BJ (cell line): ENCODE measurements around the gene RNF144B. TPM values are rescaled to one million over a fixed set of nuclear protein-coding genes. Genes with fewer than 3 reads are reported as not detected.
"Not testable (repeated sequence)": the region's sequence is repeated elsewhere in the genome, so short reads cannot be mapped to it uniquely, and the experiment has no call there.

Experiments
- CTCF ChIA-PET: fragments of 350-600 bp; formaldehyde crosslinking; extraction: SDS; loops from one replicate; lab custom pipeline; 2021; ENCODE audit warnings: antibody characterized with exemption, inconsistent platforms; lab: Yijun Ruan, JAX
- POLR2A ChIA-PET: fragments of 300-600 bp; sonication (Branson Sonifier 250); formaldehyde crosslinking; extraction: SDS; loops from one replicate; lab custom pipeline; 2021; ENCODE audit warnings: antibody characterized with exemption; lab: Charles Lee
- DNase-seq: peaks from one replicate; pipeline ENCODE4 v3.0.0-alpha.2; 2011; ENCODE audit warnings: low read depth
- H3K27me3 ChIP-seq: 2 replicates; pipeline ENCODE4 v1.6.0; 2011; ENCODE audit warnings: low read length; ENCODE audit not compliant: control insufficient read depth, insufficient read depth
- H3K36me3 ChIP-seq: 2 replicates; pipeline ENCODE4 v1.5.1; 2011; ENCODE audit warnings: low read length; ENCODE audit not compliant: control insufficient read depth, insufficient read depth
- H3K4me3 ChIP-seq: 2 replicates; pipeline ENCODE4 v1.5.1; 2011; ENCODE audit warnings: low read depth, mild to moderate bottlenecking, control low read depth, low read length
- polyA plus RNA-seq: library from polyadenylated mRNA; depleted of rRNA; stranded (reverse); fragments of >200 nt; gene quantifications from 2 replicates; pipeline ENCODE4 v1.2.3, GENCODE V29; 2011
- TF ChIP-seq, protein P1 (sequence below): IDR thresholded peaks from 2 replicates; pipeline ENCODE4 v1.5.1; 2011; ENCODE audit warnings: low read depth, mild to moderate bottlenecking, control low read depth, inconsistent platforms, low read length, moderate library complexity; ENCODE audit not compliant: insufficient read depth

The RNF144B gene
- polyA plus RNA-seq, 1 experiment, result 1.4 TPM

GRCh38 chr6:18405477-18406293, 18.5 kb downstream of the RNF144B start:
- ChIA-PET POLR2A (interaction anchor here (0.6 kb wide), 1 partner anchor 113 kb away, joined by 3 read pairs; no protein-coding TSS in a partner anchor), CTCF (no interaction called here)
- no peaks in the 10 kb centered on the region for H3K27me3 ChIP-seq
- H3K4me3 ChIP-seq, result no peak overlapping the region
- TF ChIP-seq, protein P1, sequence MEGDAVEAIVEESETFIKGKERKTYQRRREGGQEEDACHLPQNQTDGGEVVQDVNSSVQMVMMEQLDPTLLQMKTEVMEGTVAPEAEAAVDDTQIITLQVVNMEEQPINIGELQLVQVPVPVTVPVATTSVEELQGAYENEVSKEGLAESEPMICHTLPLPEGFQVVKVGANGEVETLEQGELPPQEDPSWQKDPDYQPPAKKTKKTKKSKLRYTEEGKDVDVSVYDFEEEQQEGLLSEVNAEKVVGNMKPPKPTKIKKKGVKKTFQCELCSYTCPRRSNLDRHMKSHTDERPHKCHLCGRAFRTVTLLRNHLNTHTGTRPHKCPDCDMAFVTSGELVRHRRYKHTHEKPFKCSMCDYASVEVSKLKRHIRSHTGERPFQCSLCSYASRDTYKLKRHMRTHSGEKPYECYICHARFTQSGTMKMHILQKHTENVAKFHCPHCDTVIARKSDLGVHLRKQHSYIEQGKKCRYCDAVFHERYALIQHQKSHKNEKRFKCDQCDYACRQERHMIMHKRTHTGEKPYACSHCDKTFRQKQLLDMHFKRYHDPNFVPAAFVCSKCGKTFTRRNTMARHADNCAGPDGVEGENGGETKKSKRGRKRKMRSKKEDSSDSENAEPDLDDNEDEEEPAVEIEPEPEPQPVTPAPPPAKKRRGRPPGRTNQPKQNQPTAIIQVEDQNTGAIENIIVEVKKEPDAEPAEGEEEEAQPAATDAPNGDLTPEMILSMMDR, result no peak
- no peaks in the 10 kb centered on the region for H3K36me3 ChIP-seq
- peak; percentile 98 for DNase-seq

DNA sequence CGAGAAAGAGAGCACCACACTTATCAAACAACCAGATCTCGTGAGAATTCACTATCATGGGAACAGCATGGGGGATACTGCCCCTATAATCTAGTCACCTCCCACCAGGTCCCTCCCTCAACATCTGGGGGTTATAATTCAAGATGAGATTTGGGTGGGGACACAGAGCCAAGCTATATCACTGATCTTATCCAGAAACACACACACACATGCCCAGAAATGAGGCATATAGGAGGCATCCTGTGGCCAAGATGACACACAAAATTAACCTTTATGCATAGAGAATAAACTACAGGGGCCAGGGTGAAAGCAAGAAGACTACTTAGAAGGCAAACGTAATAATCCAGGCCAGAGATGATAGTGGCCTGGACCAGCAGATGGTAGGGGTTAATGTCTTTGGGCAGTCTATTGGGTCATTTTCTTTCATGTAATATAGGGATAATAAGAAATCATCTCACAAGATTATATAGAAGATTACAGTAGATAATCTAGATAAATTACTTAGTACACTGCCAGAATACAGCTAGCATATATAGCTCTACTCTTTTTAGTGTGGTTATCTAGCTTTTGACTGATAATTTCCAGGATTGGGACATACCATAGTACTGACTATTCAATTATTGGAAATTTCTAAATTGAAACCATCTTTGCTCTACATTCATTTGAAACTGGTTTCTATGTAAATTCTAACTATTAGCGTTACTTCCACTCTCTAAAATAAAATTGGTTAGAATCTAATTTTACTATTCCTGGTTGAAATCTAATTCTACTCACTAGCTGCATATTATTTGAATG, 20.0 kb downstream of the RNF144B start:
- no peak for DNase-seq
- CTCF ChIA-PET, result interaction anchor here (1.0 kb wide), 1 partner anchor 34 kb away, joined by 3 read pairs; no protein-coding TSS in a partner anchor
- H3K4me3 ChIP-seq, result no peak overlapping the region
- H3K36me3 ChIP-seq, result no peaks in the 10 kb centered on the region
- POLR2A ChIA-PET, result no interaction called here
- TF ChIP-seq, protein P1, result no peak
- H3K27me3 ChIP-seq, result no peaks in the 10 kb centered on the region

GRCh38 chr6:18409602-18410001, 22.5 kb downstream of the RNF144B start:
- H3K4me3 ChIP-seq, POLR2A ChIA-PET, H3K36me3 ChIP-seq, CTCF ChIA-PET, H3K27me3 ChIP-seq, DNase-seq: not testable (repeated sequence)

DNA sequence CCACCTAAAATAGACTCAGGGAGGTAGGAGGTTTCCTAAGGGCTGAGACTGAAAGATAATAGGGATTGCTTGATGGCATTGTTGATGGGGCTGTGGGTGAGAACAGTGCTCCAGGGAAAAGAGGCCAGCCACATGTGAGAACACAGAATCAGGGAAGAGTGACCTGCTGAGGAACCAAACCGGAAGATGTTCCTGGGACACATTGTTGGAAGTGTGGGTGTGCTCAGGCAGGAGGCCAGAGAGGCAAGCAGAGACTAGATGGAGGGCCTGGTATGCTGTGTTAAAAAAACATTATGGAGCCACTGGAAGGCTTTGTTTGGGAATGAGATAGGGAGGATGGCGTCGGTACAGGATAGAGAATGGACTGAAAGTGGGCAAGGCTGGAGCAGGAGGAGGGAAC, 23.3 kb downstream of the RNF144B start:
- TF ChIP-seq, protein P1, result no peak
- DNase-seq, result no peak
- CTCF ChIA-PET, result no interaction called here
- Histone ChIP-seq H3K36me3 (no peaks in the 10 kb centered on the region), H3K27me3 (no peaks in the 10 kb centered on the region), H3K4me3 (no peak overlapping the region)
- POLR2A ChIA-PET, result interaction anchor here (0.6 kb wide), 1 partner anchor 11 kb away, joined by 3 read pairs; no protein-coding TSS in a partner anchor

DNA sequence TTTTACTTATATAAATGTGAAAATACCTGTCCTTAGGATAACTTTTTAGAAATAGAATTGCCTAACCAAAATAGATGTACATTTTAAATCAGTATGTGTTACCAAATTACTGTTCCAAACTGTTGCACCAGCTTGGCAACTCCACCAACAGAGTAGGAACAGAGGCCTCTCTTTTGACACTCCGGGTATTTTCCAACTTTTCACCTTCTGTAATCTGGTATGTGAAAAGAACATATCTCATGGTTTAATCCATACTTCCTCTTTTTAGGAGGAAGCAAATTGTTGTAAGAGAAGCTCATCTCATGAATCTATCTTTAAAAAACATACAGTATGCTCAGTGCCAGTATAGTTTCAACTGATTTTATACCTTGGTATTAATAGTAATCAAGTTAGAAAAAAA, 24.9 kb downstream of the RNF144B start:
- POLR2A ChIA-PET, result no interaction called here
- no peak for DNase-seq
- no peak overlapping the region for H3K4me3 ChIP-seq
- H3K36me3 ChIP-seq, result no peaks in the 10 kb centered on the region
- TF ChIP-seq, protein P1, result no peak
- CTCF ChIA-PET, result no interaction called here
- H3K27me3 ChIP-seq, result no peaks in the 10 kb centered on the region
